ENCODE data around the gene MLLT10. TPM values are rescaled to one million over a fixed set of nuclear protein-coding genes. Genes with fewer than 3 reads are reported as not detected.

Gene MLLT10
- total and polyA plus RNA-seq, 2 of the 8 experiments (the other 6 are each of a cell fraction or from before 2014, with no cell fraction given): 53.1 to 62.1 TPM

GRCh38 chr10:21511095-21511570 lies 22.9 kb upstream of the MLLT10 start (continued):
- TF ChIP-seq NRF1 (IDR thresholded peaks at IDR 0.05; ENCODE audit: low read depth, low read length): no peak
